BJ (cell line): ENCODE measurements around the gene HIP1. TPM values are rescaled to one million over a fixed set of nuclear protein-coding genes. Genes with fewer than 3 reads are reported as not detected.

ENCODE experiments used
- CTCF ChIA-PET: fragments of 350-600 bp; formaldehyde crosslinking; extraction: SDS; loops from one replicate; lab custom pipeline; 2021; ENCODE audit warnings: antibody characterized with exemption, inconsistent platforms; lab: Yijun Ruan, JAX
- POLR2A ChIA-PET: fragments of 300-600 bp; sonication (Branson Sonifier 250); formaldehyde crosslinking; extraction: SDS; loops from one replicate; lab custom pipeline; 2021; ENCODE audit warnings: antibody characterized with exemption; lab: Charles Lee
- DNase-seq: peaks from one replicate; pipeline ENCODE4 v3.0.0-alpha.2; 2011; ENCODE audit warnings: low read depth
- H3K27me3 ChIP-seq: 2 replicates; pipeline ENCODE4 v1.6.0; 2011; ENCODE audit warnings: low read length; ENCODE audit not compliant: control insufficient read depth, insufficient read depth
- H3K36me3 ChIP-seq: 2 replicates; pipeline ENCODE4 v1.5.1; 2011; ENCODE audit warnings: low read length; ENCODE audit not compliant: control insufficient read depth, insufficient read depth
- H3K4me3 ChIP-seq: 2 replicates; pipeline ENCODE4 v1.5.1; 2011; ENCODE audit warnings: low read depth, mild to moderate bottlenecking, control low read depth, low read length
- CTCF ChIP-seq: IDR thresholded peaks from 2 replicates; pipeline ENCODE4 v1.5.1; 2011; ENCODE audit warnings: low read depth, mild to moderate bottlenecking, control low read depth, inconsistent platforms, low read length, moderate library complexity; ENCODE audit not compliant: insufficient read depth
- polyA plus RNA-seq: library from polyadenylated mRNA; depleted of rRNA; stranded (reverse); fragments of >200 nt; gene quantifications from 2 replicates; pipeline ENCODE4 v1.2.3, GENCODE V29; 2011

Gene HIP1
- polyA plus RNA-seq, 1 experiment = 7.5 TPM

- no peak for DNase-seq
- no peaks in the 10 kb centered on the region for H3K36me3 ChIP-seq
- H3K4me3 ChIP-seq = no peak overlapping the region
- ChIA-PET CTCF (no interaction called here), POLR2A (no interaction called here)
- H3K27me3 ChIP-seq = no peaks in the 10 kb centered on the region
- no peak for TF ChIP-seq CTCF
Observed at GRCh38 chr7:75653651-75654050, 85.1 kb downstream of the HIP1 start.

- H3K4me3 ChIP-seq = no peak overlapping the region
- POLR2A ChIA-PET = no interaction called here
- no peak for TF ChIP-seq CTCF
- no peak for DNase-seq
- CTCF ChIA-PET = no interaction called here
- no peaks in the 10 kb centered on the region for H3K36me3 ChIP-seq
- H3K27me3 ChIP-seq = no peaks in the 10 kb centered on the region
Observed at GRCh38 chr7:75652788-75653187, 86.0 kb downstream of the HIP1 start.

GRCh38 chr7:75650681-75651080, 88.1 kb downstream of the HIP1 start:
- TF ChIP-seq CTCF = no peak
- H3K4me3 ChIP-seq = no peak overlapping the region
- DNase-seq = no peak
- no peaks in the 10 kb centered on the region for H3K36me3 ChIP-seq
- POLR2A ChIA-PET = no interaction called here
- CTCF ChIA-PET = interaction anchor here (1.4 kb wide), 1 partner anchor 21 kb away, joined by 3 read pairs; no protein-coding TSS in a partner anchor
- no peaks in the 10 kb centered on the region for H3K27me3 ChIP-seq

GRCh38 chr7:75650062-75650461, 88.7 kb downstream of the HIP1 start:
- H3K4me3 ChIP-seq = no peak overlapping the region
- POLR2A ChIA-PET = no interaction called here
- CTCF ChIA-PET = interaction anchor here (1.4 kb wide), 1 partner anchor 20 kb away, joined by 3 read pairs; no protein-coding TSS in a partner anchor
- no peak for DNase-seq
- no peaks in the 10 kb centered on the region for H3K27me3 ChIP-seq
- TF ChIP-seq CTCF = no peak
- H3K36me3 ChIP-seq = no peaks in the 10 kb centered on the region

GRCh38 chr7:75649462-75649861, 89.3 kb downstream of the HIP1 start:
- TF ChIP-seq CTCF = no peak
- no peak for DNase-seq
- no peaks in the 10 kb centered on the region for H3K36me3 ChIP-seq
- H3K4me3 ChIP-seq = no peak overlapping the region
- POLR2A ChIA-PET = no interaction called here
- CTCF ChIA-PET = interaction anchor here (1.4 kb wide), 1 partner anchor 19 kb away, joined by 3 read pairs; no protein-coding TSS in a partner anchor
- no peaks in the 10 kb centered on the region for H3K27me3 ChIP-seq
